A549 treated with RU486 at 1 μM for 4 hours (cell line): Measurements from ENCODE around the gene HMGA1. TPM values are rescaled to one million over a fixed set of nuclear protein-coding genes. Genes with fewer than 3 reads are reported as not detected.

Source experiments
- total RNA-seq: library from RNA; stranded (reverse); fragments of 200-300 nt; extraction: Qiagen RNA extraction; gene quantifications from 5 replicates; pipeline ENCODE4 v1.2.3, GENCODE V29; 2022; ENCODE audit warnings: low read depth

The HMGA1 gene, protein sequence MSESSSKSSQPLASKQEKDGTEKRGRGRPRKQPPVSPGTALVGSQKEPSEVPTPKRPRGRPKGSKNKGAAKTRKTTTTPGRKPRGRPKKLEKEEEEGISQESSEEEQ
- 535 to 704 TPM (median 665 TPM) in 5 replicates for total RNA-seq

DNA sequence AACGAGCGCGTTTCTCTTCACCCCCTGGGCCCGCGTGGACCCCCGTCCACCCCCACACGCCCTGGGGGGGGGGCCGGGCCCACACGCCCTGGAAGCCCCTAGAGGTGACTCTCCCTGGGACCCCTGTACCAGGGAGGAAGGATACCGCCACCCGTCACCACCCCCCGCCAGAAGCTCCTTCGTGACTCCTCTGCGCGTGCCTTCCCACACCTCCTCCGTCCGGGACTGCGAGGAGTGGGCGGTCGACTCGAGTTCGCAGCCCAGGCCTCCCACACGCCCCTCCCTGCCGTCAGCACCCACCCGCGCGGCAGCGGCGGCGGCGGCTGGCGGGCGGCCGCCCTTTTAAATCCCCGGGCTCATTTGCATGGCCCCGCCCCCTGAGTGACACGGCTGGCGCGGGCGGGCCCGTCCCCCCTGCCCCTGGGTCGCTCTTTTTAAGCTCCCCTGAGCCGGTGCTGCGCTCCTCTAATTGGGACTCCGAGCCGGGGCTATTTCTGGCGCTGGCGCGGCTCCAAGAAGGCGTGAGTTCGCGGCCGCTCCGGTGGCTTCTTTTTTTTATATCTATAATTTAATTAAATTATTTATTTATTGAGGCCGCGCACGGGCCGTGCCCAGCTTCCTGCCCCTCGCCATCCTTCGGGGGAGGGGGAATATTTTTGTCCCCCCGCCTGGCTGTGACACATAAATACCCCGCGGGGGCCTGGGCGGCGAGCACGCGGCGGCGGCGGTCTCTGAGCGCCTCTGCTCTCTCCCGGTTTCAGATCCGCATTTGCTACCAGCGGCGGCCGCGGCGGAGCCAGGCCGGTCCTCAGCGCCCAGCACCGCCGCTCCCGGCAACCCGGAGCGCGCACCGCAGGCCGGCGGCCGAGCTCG lies at the start of gene HMGA1:
HMGA1 (plus strand) TSS at position 431 of the 873 bp plus-strand sequence. CDS start 3,908 bp downstream, outside the sequence.

DNA sequence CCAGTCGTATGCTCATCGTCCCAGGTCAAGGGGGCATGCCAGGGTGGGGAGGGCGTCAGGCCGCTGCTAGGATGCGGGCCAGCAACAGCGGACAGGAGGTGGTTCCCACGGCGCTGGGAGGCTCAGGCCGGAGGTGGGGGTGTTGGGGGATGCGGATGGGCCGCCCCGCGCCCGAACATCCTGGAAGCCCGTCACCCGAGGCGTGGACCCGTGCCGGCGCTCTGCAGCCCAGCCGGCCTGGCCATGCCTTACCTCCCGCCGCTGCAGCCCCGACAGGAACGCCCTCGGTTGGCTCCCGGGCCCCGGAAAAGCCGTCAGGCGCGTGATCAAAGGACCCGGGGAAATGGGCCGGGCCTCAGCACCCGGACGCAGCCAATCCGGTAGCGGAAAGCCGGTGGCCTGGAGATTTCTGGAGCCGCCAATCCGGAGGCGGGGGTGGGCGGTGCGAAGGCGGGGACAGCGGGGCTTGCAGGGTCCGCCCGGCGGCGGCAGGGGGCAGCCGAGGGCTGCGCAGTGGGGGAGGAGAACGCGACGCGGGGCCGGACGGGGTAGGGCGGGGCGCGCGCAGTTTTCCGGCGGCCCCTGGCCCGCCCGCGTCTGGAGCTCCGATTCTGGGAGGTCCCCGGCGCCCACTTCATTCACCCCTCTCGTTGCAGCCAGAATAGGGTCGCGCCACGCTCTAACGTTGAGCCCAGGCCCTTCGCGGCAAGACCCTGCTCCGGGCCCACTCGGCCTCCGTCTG lies 12.2 kb downstream of the HMGA1 start, which contains the start of gene SMIM29:
SMIM29 (minus strand) TSS at position 280 of the 742 bp plus-strand sequence. CDS start 1,215 bp downstream, outside the sequence.

Other genes with a start within 250 kb of the HMGA1 start
- gene GRM4, start 90.8 kb upstream of the HMGA1 start, total RNA-seq: 0.05 to 0.10 TPM (median 0.07 TPM) in 3 of 5 replicates, not detected in the others
- gene SMIM29, start 12.1 kb downstream of the HMGA1 start, total RNA-seq: 18.1 to 30.9 TPM (median 28.9 TPM) in 5 replicates
- 5.8 to 8.6 TPM (median 6.4 TPM) in 5 replicates for gene NUDT3, start 155.8 kb downstream of the HMGA1 start, total RNA-seq
- gene RPS10, start 189.2 kb downstream of the HMGA1 start, total RNA-seq: 1,988 to 2,281 TPM (median 2,050 TPM) in 5 replicates
- gene PACSIN1, start 229.2 kb downstream of the HMGA1 start, total RNA-seq: 0.03 to 0.09 TPM (median 0.07 TPM) in 4 of 5 replicates, not detected in the other